Body of pancreas (tissue), 4 donors: ENCODE data around the gene SLC35D2. TPM values are rescaled to one million over a fixed set of nuclear protein-coding genes. Genes with fewer than 3 reads are reported as not detected.

Source experiments
- ATAC-seq: fragments of 150-250 bp; one replicate; pipeline ENCODE4 v1.9.1; 2016
- DNase-seq, 4 donors: peaks; one replicate each; pipeline ENCODE4 v3.0.0-alpha.2; 2019
- H3K27ac ChIP-seq, 4 donors: fragments of 200-600 bp; sonication (generic); 1 replicate in 3 of 4; 2 replicates in 1 of 4; pipeline versions ENCODE4 v1.5.1 to v1.6.1; 2016 to 2019; ENCODE audit warnings: mild to moderate bottlenecking in 1 of 4, mixed read lengths in 1 of 4, moderate library complexity in 1 of 4
- H3K27me3 ChIP-seq, 2 donors: fragments of 200-600 bp; sonication (generic); one replicate each; pipeline ENCODE4 v1.6.0; 2016; ENCODE audit warnings: mild to moderate bottlenecking in 1 of 2
- H3K36me3 ChIP-seq, 2 donors: fragments of 200-600 bp; sonication (generic); replicated peaks in 1 of 2; 2 replicates each; pipeline ENCODE4 v1.5.1; 2016; ENCODE audit warnings: low read depth in 2 of 2; ENCODE audit not compliant: insufficient read depth in 1 of 2
- H3K4me1 ChIP-seq: fragments of 200-600 bp; sonication (generic); one replicate; pipeline ENCODE4 v1.6.0; 2016
- H3K4me3 ChIP-seq, 2 donors: fragments of 200-600 bp; sonication (generic); 1 replicate in 1 of 2; 2 replicates in 1 of 2; pipeline ENCODE4 v1.5.1; 2016 to 2019
- H3K9me3 ChIP-seq, 3 donors: fragments of 200-600 bp; sonication (generic); 1 replicate in 2 of 3; 2 replicates in 1 of 3; pipeline ENCODE4 v1.5.1; 2016
- POLR2A ChIP-seq, 3 donors: fragments of 450-650 bp; IDR thresholded peaks; one replicate each; pipeline ENCODE4 v1.6.1; 2016; ENCODE audit warnings: antibody characterized with exemption in 3 of 3, mild to moderate bottlenecking in 2 of 3
- WGBS, 2 donors: methylation state at CpG; one replicate each; pipeline ENCODE4 v1.1.5; 2017; 5-methylcytosine and 5-hydroxymethylcytosine counted together
- intact Hi-C: fragments of 100-400 bp; cut with DNase I; formaldehyde crosslinking; loops from one replicate; pipeline ENCODE4 v1.15.1; 2023
- total RNA-seq, 2 donors: library from RNA; depleted of rRNA; stranded (reverse); fragments of >200 nt; gene quantifications; one replicate each; pipeline ENCODE4 v1.1.0, GENCODE V29; 2016
- TF ChIP-seq, protein P1 (sequence below), 7 experiments: fragments of 450-650 bp in 4 of 7; fragments of 200-600 bp in 3 of 7; sonication (generic) in 3 of 7; IDR thresholded peaks; one replicate each; pipeline ENCODE4 v1.5.1; 2016 to 2019; ENCODE audit warnings: antibody characterized with exemption in 7 of 7

Gene SLC35D2
- total RNA-seq, 2 donors from 2014 or later, result 21.5 to 25.1 TPM

GRCh38 chr9:96279932-96280331, 103.6 kb downstream of the SLC35D2 start:
- Histone ChIP-seq H3K4me1 (no peaks in the 10 kb centered on the region), H3K27ac (no peak overlapping the region), H3K36me3 (no peaks in the 10 kb centered on the region), H3K27me3 (no peaks in the 10 kb centered on the region), H3K9me3 (peaks cover 0 to under 1% (median 0%) of the 10 kb centered on the region in 3 donors), H3K4me3 (no peak overlapping the region)
- ATAC-seq (peak; percentile 60), DNase-seq (peak in 3 of 4 donors; percentile 13 to 52 (median 24))
- TF ChIP-seq, protein P1, sequence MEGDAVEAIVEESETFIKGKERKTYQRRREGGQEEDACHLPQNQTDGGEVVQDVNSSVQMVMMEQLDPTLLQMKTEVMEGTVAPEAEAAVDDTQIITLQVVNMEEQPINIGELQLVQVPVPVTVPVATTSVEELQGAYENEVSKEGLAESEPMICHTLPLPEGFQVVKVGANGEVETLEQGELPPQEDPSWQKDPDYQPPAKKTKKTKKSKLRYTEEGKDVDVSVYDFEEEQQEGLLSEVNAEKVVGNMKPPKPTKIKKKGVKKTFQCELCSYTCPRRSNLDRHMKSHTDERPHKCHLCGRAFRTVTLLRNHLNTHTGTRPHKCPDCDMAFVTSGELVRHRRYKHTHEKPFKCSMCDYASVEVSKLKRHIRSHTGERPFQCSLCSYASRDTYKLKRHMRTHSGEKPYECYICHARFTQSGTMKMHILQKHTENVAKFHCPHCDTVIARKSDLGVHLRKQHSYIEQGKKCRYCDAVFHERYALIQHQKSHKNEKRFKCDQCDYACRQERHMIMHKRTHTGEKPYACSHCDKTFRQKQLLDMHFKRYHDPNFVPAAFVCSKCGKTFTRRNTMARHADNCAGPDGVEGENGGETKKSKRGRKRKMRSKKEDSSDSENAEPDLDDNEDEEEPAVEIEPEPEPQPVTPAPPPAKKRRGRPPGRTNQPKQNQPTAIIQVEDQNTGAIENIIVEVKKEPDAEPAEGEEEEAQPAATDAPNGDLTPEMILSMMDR (IDR thresholded peaks at IDR 0.05), result no peak
- TF ChIP-seq POLR2A (IDR thresholded peaks at IDR 0.05), result no peak
- intact Hi-C loops, result no loop called here
- 64 to 65% methylated on average over 8 of the region's 8 CpGs for WGBS, 2 donors

GRCh38 chr9:96274939-96275338, 108.6 kb downstream of the SLC35D2 start:
- Histone ChIP-seq H3K4me3 (no peak overlapping the region), H3K36me3 (no peaks in the 10 kb centered on the region), H3K4me1 (no peaks in the 10 kb centered on the region), H3K9me3 (peaks cover 0 to 9% (median 0%) of the 10 kb centered on the region in 3 donors), H3K27me3 (no peaks in the 10 kb centered on the region), H3K27ac (no peak overlapping the region)
- DNase-seq (no peak), ATAC-seq (no peak)
- no peak for TF ChIP-seq POLR2A (IDR thresholded peaks at IDR 0.05)
- TF ChIP-seq, protein P1 (IDR thresholded peaks at IDR 0.05), result no peak
- intact Hi-C loops, result no loop called here
- WGBS, 2 donors, result 76 to 85% methylated on average over 2 of the region's 2 CpGs

Other genes with a start within 250 kb of the SLC35D2 start
- under 1 TPM in 1 of 2 donors, not detected in 1; 0.52 TPM for gene HSD17B3, start 81.5 kb downstream of the SLC35D2 start, total RNA-seq
- gene ZNF367, start 34.7 kb upstream of the SLC35D2 start, total RNA-seq, result 1 to 10 TPM; 1.0 to 2.6 TPM
- gene HABP4, start 66.5 kb upstream of the SLC35D2 start, total RNA-seq, result 10 to 100 TPM; 12.2 to 12.5 TPM
- 10 to 100 TPM; 10.9 to 16.1 TPM for gene CDC14B, start 236.1 kb upstream of the SLC35D2 start, total RNA-seq